Esophagus squamous epithelium (tissue), 5 donors: ENCODE data around the gene CCDC61. TPM values are rescaled to one million over a fixed set of nuclear protein-coding genes. Genes with fewer than 3 reads are reported as not detected.
A peak's percentile ranks its signal among the peaks of the same experiment; 100 is the strongest.

Source experiments
- DNase-seq: peaks from one replicate; lab custom pipeline; 2025; lab: John Stamatoyannopoulos, UW
- H3K27ac ChIP-seq, 4 donors: fragments of 200-600 bp; sonication (generic); one replicate each; pipeline ENCODE4 v1.5.1; 2016 to 2019; ENCODE audit warnings: mild to moderate bottlenecking in 1 of 4
- H3K27me3 ChIP-seq, 4 donors: fragments of 200-600 bp; sonication (generic); 1 replicate in 3 of 4; 2 replicates in 1 of 4; pipeline versions ENCODE4 v1.5.1 to v1.6.0; 2017 to 2021; ENCODE audit warnings: antibody characterized with exemption in 1 of 4
- H3K36me3 ChIP-seq, 3 donors: fragments of 200-600 bp; sonication (generic); one replicate each; pipeline ENCODE4 v1.5.1; 2016 to 2019
- H3K4me1 ChIP-seq, 3 donors: fragments of 200-600 bp; sonication (generic); one replicate each; pipeline ENCODE4 v1.5.1; 2017 to 2019
- H3K4me3 ChIP-seq, 4 donors: fragments of 200-600 bp; sonication (generic); 1 replicate in 3 of 4; 2 replicates in 1 of 4; pipeline ENCODE4 v1.5.1; 2016 to 2019; ENCODE audit warnings: mild to moderate bottlenecking in 2 of 4, moderate library complexity in 1 of 4
- H3K9me3 ChIP-seq, 3 donors: fragments of 200-600 bp; sonication (generic); one replicate each; pipeline ENCODE4 v1.5.1; 2016 to 2019
- CTCF ChIP-seq, 6 experiments: fragments of 450-650 bp in 4 of 6; fragments of 200-600 bp in 2 of 6; sonication (generic) in 2 of 6; IDR thresholded peaks; one replicate each; pipeline ENCODE4 v1.5.1; 2016 to 2019; ENCODE audit warnings: antibody characterized with exemption in 6 of 6, mild to moderate bottlenecking in 4 of 6, moderate library complexity in 4 of 6
- POLR2A ChIP-seq, 4 donors: fragments of 450-650 bp; IDR thresholded peaks; one replicate each; pipeline ENCODE4 v1.6.1; 2017; ENCODE audit warnings: antibody characterized with exemption in 4 of 4, mild to moderate bottlenecking in 4 of 4, moderate library complexity in 3 of 4
- WGBS, 2 donors: methylation state at CpG; one replicate each; pipeline ENCODE4 v1.1.5; 2018; 5-methylcytosine and 5-hydroxymethylcytosine counted together
- intact Hi-C: fragments of 100-400 bp; cut with DNase I; formaldehyde crosslinking; loops from one replicate; pipeline ENCODE4 v1.15.0; 2022
- total RNA-seq, 4 donors: library from RNA; depleted of rRNA; stranded (reverse); fragments of >200 nt; gene quantifications; one replicate each; pipeline ENCODE4 v1.1.0, GENCODE V29; 2016
- donor health status: DM: yes; HTN: yes; CAD: no.

Gene CCDC61
- total RNA-seq, 4 donors from 2014 or later = 5.9 to 9.5 (median 7.4) TPM

- Histone ChIP-seq H3K27me3 (peaks cover 0 to 43% (median 1%) of the 10 kb centered on the region in 4 donors), H3K36me3 (peaks cover 0 to 21% (median 0%) of the 10 kb centered on the region in 3 donors), H3K27ac (peak overlapping the region in 3 of 4 donors; percentile 11 to 72 (median 50)), H3K4me3 (peak overlapping the region; percentile 49 to 76 (median 65)), H3K4me1 (peaks cover 15 to 39% (median 22%) of the 10 kb centered on the region in 3 donors), H3K9me3 (no peaks in the 10 kb centered on the region)
- intact Hi-C loops = no loop called here
- DNase-seq = no peak
- no peak for TF ChIP-seq CTCF (IDR thresholded peaks at IDR 0.05)
- no peak for TF ChIP-seq POLR2A (IDR thresholded peaks at IDR 0.05)
- WGBS, 2 donors = 6% methylated on average over 20 to 23 of the region's 63 CpGs
These were observed 20.6 kb downstream of the CCDC61 start for GRCh38 chr19:46015687-46016425.

- TF ChIP-seq POLR2A (IDR thresholded peaks at IDR 0.05) (no peak), CTCF (IDR thresholded peaks at IDR 0.05) (peak; percentile 59 to 91 (median 70))
- no peak for DNase-seq
- peaks cover 0 to 45% (median 1%) of the 10 kb centered on the region in 4 donors for H3K27me3 ChIP-seq
- peak overlapping the region; percentile 11 to 72 (median 48) for H3K27ac ChIP-seq
- H3K4me1 ChIP-seq = peaks cover 19 to 46% (median 23%) of the 10 kb centered on the region in 3 donors
- intact Hi-C loops = no loop called here
- peak overlapping the region; percentile 49 to 76 (median 65) for H3K4me3 ChIP-seq
- no peaks in the 10 kb centered on the region for H3K9me3 ChIP-seq
- 0 to 1% methylated on average over 15 to 29 of the region's 48 CpGs for WGBS, 2 donors
- peaks cover 0 to 18% (median 0%) of the 10 kb centered on the region in 3 donors for H3K36me3 ChIP-seq
These were observed 21.3 kb downstream of the CCDC61 start for GRCh38 chr19:46016426-46017094.

GRCh38 chr19:46017095-46017429, 21.8 kb downstream of the CCDC61 start:
- Histone ChIP-seq H3K9me3 (no peaks in the 10 kb centered on the region), H3K27me3 (peaks cover 0 to 45% (median 1%) of the 10 kb centered on the region in 4 donors), H3K4me3 (peak overlapping the region in 1 of 4 donors; percentile 55), H3K36me3 (peaks cover 0 to 13% (median 0%) of the 10 kb centered on the region in 3 donors), H3K4me1 (peaks cover 24 to 51% (median 28%) of the 10 kb centered on the region in 3 donors), H3K27ac (no peak overlapping the region)
- DNase-seq = no peak
- TF ChIP-seq POLR2A (IDR thresholded peaks at IDR 0.05) (no peak), CTCF (IDR thresholded peaks at IDR 0.05) (no peak)
- WGBS, 2 donors = 36% methylated on average over 6 of the region's 7 CpGs; no CpG with 5 or more reads in 1 of the 2 donors
- intact Hi-C loops = no loop called here

- WGBS, 2 donors = 84 to 96% methylated on average over 5 to 7 of the region's 15 CpGs
- intact Hi-C loops = no loop called here
- Histone ChIP-seq H3K36me3 (peaks cover 0 to 12% (median 0%) of the 10 kb centered on the region in 3 donors), H3K27me3 (peaks cover 0 to 49% (median 3%) of the 10 kb centered on the region in 4 donors), H3K27ac (no peak overlapping the region), H3K9me3 (no peaks in the 10 kb centered on the region), H3K4me1 (peaks cover 25 to 56% (median 32%) of the 10 kb centered on the region in 3 donors), H3K4me3 (no peak overlapping the region)
- DNase-seq = no peak
- TF ChIP-seq POLR2A (IDR thresholded peaks at IDR 0.05) (no peak), CTCF (IDR thresholded peaks at IDR 0.05) (no peak)
These were observed 22.8 kb downstream of the CCDC61 start for GRCh38 chr19:46017874-46018675.
